ENCODE measurements around the gene ZNF692.

DNA sequence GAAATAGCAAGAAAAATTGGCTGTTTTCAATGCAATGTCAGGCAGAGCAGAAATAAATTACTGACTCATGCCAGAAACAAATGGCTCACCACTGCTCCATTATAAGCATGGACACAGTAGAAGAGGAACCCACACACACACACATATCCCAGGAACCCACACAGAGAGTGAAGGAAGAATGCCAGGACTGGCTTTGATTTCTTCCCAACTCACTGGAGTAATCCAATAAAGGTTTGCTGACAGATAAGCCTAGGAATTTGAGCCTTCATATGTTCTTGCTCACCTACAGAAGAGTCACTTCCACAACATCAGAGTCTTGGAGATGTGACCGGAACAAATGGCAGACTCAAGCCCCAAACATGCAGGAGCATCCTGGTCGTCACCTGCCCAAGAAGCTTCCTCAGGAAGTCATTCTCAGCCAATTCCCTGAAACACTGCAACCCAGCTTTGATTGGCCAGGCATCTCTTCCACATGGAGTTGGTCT is 35.3 kb downstream of the ZNF692 start:
- TF ChIP-seq, protein P1, sequence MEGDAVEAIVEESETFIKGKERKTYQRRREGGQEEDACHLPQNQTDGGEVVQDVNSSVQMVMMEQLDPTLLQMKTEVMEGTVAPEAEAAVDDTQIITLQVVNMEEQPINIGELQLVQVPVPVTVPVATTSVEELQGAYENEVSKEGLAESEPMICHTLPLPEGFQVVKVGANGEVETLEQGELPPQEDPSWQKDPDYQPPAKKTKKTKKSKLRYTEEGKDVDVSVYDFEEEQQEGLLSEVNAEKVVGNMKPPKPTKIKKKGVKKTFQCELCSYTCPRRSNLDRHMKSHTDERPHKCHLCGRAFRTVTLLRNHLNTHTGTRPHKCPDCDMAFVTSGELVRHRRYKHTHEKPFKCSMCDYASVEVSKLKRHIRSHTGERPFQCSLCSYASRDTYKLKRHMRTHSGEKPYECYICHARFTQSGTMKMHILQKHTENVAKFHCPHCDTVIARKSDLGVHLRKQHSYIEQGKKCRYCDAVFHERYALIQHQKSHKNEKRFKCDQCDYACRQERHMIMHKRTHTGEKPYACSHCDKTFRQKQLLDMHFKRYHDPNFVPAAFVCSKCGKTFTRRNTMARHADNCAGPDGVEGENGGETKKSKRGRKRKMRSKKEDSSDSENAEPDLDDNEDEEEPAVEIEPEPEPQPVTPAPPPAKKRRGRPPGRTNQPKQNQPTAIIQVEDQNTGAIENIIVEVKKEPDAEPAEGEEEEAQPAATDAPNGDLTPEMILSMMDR (IDR thresholded peaks at IDR 0.05) = no peak
- no peak for TF ChIP-seq POLR2A (IDR thresholded peaks at IDR 0.05)

All from esophagus squamous epithelium (tissue), 4 donors.